DMS53 treated with DMSO at 0.1 percent for 48 hours (cell line): ENCODE results near the gene OGFOD3.
"Not testable (repeated sequence)": the region's sequence is repeated elsewhere in the genome, so short reads cannot be mapped to it uniquely, and the experiment has no call there.

Experiments
- DNase-seq: peaks from one replicate; lab custom pipeline; 2025; ENCODE audit not compliant: unreplicated experiment; lab: John Stamatoyannopoulos, UW

OGFOD3 gene

DNA sequence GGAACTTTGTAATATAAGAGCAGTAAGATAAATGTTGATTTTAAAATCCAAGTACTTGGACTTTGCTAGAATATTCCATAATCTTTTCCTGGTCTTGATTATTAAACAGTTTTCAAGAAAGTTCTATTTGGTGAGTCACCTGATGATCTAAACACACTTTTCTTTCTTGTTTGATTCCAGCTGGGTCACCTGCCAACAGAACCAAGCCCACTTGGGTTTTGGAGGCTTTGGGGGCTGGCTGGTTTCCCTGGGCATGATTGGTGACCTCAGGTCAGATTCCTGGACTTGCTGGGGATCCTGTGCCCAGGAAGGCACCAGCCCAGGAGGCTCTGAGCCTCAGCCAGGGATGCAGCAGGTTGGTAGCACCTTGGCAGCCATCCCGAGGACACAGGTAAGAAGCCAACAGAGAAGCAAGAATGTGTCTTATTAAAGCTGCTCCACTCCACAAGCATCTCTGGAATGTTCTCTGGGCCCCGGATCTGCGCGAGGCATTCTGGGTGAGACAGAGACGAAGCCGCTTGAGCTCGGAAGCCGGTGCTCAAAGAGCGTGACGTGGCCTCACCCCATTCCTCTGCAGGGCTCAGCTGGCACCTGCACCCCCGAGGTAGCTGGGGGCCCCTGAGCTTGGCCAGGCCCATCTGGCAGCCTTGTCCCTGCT lies 62.5 kb downstream of the OGFOD3 start:
- DNase-seq: no peak

DNA sequence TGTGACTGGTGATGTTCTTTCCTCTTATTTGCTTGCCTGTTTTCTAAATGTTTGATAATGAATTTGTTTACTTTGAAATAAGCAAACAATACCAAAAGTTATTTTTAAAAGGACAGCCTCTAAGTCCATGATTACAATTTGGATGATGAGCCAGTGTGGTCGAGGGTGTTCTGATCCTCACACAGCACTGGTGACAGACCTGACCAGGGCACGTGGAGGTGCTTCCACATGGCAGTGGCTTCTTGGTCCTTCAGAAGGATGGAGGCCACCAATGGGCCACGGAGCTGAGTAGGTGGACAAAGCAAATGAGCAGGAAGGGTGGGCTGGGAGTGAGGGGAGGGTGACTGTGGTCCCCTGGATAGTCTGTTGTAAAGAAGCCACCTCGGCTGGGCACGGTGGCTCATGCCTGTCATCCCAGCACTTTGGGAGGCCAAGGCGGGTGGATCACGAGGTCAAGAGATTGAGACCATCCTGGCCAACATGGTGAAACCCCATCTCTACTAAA lies 63.5 kb downstream of the OGFOD3 start:
- DNase-seq: no peak

DNA sequence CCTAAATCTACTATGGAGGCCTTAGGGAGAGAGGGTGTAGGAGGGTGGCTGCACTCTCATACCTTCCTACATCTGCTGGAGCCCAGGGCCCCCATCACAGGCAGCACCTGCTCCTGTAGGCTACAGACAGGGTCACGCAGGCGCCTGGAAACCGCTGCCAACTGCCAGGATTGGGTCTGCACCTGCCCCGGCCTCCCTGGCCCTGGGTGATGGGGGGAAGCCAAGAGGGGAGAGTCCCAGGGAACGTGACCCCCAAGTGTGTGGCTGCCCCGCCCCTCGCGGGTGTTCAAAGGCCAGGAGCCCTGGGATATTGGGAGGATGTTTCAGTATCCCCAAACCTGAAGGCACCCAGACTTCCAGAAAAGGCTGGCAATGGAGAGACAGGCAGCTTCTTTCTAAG lies 64.9 kb downstream of the OGFOD3 start:
- DNase-seq: no peak

DNA sequence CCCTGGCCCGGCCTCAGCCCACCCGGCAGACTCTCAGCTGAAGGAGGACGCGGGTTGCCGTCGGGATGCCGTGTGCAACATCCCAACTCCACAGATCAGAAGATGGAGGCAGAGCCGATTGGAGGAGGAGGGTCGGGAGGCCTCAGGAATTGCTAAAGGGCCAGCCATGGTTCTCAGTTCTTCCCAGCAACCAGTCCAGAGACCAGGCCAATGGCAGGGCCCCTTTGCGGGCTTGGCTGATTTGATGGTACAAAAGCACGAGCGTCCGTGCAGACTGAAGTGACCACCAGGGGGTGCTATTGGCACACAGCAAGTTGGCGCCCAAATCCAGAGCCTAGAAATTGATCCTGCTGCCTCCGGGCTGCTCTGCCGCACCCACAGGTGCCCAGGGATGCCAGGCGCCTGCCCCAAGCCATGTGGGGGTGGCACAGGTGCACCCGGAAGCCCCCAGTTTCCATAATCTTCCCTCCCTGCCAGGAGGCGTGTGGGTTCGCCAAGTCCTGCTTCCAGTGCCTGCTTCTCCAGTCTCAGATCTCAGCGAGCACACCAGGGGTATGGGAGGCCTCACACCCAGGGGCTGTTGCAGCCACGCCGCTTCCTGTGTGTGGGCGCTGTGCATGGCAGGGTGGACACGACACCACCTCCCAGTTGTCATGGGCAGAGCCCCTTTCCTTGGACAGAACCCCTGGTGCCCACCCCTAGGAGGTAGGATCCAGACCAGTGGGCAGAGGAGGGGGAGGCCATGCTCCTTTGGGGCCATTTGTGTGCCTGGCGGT lies 66.5 kb downstream of the OGFOD3 start:
- peak; percentile 77 for DNase-seq

DNA sequence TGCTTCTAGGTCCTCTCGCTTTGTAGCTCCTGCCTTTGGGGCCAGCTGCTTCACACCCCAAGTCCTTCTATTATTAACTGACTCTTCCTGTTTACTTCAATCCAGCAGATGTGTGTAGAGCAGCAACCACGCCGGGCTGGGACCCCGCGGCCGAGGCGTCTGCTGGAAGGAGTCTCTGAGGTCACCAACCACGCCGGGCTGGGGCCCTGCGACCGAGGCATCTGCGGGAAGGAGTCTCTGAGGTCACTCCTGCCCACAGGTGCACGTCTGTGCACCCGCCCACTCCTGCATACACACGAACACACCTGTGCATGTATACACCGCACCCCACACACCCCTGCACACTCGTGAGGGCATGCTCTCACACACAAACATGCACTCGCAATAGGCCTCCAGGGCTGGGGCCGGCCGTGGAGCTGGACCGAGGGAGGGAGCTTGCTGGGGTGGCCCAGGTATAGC lies 67.1 kb downstream of the OGFOD3 start:
- no peak for DNase-seq

DNA sequence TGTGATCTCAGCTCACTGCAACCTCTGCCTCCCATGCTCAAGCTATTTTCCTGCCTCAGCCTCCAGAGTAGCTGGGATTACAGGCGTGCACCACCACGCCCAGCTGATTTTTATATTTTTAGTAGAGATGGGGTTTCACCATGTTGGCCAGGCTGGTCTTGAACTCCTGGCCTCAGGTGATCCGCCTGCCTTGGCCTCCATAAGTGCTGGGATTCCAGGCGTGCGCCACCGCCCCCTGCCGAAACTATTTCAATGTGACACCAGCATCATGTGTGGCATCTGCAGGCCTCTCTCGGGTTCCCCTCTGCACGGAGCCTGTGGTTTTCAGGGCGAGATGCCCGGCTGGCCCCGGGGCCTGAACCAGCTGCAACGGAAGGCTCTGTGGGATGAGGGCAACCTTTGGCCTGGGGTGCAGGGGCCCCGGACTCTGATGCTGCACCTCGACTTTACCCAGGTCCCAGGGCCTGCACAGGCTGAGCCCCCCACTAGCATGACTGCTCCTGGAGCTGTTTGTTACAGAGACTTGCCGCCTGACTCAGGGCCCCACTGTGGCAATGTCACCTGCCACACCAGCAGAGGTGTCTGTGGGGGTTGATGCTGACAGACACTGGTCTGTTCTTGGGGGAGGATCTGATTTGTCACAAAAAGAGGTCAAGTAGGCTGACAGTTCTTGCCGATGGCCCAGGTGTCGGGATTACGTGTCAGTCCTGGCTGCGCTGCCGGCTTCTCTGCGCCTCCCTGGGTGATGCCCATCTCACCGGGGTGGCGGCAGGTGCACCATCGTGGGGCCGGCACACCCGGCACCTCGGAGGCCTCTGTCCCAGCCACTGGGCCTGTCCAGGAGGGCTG lies 68.0 kb downstream of the OGFOD3 start:
- no peak for DNase-seq

DNA sequence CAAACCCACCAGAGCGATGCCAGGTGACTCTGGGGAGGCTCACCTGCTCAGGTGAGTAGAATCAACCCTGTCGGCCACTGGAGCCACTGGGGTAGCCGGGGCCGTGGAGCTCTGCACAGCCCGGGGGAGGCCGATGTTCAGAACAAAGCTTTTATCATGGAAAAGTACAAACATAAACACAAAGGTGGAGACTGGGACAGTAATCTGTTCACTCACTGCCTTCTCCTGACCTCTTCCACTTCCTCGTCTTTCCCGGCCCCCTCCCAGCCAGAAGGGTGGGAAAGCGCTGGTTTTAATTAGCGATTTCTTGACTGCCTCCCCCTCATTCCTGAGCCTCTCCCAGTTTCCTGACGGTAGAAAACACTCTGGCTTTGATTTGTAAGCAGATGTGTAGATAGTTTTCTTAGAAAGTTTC lies 69.1 kb downstream of the OGFOD3 start:
- DNase-seq: no peak

DNA sequence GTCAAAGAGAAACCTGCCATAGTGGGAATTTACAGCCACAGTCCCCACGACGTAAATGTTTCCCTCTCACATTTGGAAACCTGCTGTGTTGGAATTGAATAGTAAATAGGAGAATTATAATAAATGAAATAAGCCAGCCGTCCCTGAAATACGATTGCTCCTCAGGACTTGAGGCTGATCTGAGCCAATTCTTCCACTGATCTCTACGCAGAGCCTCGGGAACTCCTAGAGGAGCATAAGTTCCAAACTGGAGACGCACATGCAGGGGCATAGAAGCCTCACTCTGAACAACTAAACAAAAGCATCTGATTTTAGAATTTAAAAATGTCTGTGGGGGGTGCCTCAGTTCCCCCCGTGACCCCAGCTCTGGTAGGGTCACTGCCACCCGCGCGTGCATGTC lies 69.5 kb downstream of the OGFOD3 start:
- DNase-seq: no peak

DNA sequence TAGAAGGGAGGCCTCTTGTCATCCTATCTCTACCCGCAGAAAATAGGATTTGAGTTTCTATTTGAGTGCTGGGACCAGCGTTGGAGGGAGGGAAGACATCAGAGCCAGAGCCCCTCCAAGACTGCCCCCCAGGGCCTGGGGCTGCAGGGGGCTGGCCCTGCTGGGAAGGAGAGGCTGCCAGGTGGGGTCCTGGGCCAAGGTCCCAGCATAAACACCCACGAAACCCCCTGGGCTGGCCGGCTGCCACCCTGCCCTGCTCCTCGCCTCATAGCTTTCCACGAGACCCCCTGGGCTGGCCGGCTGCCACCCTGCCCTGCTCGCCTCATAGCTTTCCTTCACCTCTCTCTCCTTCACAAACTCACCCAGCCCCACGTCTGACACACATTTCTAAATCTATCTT lies 70.0 kb downstream of the OGFOD3 start:
- no peak for DNase-seq

DNA sequence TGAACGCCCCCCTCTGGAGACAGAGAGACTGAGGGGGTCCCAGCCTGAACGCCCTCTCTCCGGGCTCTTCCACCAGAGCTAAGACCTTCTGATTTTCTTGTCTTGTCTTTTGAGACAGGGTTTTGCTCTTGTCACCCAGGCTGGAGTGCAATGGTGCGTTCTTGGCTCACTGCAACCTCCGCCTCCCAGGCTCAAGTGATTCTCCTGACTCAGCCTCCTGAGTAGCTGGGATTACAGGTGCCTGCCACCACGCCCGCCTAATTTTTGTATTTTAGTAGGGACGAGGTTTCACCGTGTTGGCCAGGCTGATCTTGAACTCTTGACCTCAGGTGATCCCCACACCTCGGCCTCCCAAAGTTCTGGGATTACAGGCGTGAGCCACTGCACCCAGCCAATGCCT lies 70.4 kb downstream of the OGFOD3 start:
- not testable (repeated sequence) for DNase-seq

DNA sequence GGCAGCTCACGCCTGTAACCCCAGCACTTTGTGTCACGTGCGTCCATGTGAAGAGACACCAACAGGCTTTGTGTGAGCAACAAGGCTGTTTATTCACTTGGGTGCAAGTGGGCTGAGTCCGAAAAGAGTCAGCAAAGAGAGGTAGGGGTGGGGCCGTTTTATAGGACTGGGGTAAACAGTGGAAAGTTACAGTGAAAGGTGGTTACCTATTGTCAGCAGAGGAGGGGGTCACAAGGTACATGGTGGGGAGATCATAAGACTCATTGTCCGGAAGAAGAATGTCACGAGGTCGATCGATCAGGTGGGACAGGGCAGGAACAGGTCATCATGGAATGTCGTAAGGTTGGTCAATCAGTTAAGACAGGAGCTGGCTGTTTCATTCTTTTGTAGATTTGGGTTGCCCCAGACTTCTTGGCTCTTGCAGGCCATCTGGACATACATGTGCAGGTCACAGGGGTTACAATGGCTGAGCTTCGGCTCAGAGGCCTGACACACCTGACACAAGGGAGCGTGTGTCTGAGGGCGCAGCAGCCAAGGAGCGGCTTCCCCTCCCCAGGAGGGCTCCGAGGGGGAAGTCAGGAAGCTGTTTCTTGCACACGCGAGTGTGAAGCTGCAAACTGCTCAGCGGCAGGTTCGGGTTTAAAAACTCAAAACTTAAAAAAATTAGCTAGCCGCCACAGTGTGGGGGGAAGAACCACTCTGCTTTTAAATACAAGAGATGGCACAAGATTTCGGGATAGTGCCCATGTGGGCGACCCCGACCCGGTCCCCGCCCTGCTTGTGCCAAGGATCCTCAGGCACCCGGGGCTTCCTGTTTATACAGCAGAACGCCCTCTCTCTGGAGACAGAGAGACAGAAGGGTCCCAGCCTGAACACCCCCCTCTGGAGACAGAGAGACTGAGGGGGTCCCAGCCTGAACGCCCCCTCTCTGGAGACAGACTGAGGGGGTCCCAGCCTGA lies 71.8 kb downstream of the OGFOD3 start:
- no peak for DNase-seq

DNA sequence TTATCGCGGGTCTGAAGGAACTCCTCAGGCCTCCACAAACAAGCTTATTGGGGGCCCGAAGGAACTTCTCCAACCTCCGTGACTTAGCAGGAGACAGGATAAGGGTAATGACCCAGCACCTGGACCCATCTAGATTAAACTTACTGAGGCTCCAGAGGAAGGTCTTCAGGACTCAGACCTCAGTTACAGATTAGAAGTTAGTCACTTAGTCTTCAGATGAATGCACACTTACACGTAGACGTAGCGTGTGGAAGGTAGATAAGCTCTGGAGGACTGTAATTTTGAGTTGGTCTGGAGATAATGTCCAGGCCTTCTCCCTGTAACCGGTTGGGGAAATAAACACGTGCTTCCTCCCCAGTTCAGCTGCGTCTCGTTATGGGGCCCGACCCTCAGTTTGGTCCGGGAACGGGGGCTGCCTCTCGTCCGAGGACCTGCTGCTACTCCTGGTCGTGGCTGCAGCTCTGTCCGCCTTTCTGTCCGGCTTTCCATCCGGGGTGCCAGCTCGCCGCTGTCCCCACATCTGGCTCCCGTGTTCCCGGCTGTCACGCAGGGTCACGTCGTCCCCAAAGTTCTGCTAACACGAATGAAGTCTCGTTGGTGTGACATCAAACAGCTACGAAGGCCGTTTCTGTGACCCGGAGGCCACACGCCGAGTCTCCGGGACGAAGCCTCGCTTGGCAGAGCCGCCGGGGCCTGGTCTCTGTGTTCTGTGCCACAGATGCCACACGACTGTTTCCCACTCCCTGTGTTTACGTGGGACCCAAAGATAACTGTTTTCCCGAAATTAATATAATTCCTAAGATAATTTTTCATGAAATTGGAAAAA lies 73.0 kb downstream of the OGFOD3 start:
- no peak for DNase-seq

DNA sequence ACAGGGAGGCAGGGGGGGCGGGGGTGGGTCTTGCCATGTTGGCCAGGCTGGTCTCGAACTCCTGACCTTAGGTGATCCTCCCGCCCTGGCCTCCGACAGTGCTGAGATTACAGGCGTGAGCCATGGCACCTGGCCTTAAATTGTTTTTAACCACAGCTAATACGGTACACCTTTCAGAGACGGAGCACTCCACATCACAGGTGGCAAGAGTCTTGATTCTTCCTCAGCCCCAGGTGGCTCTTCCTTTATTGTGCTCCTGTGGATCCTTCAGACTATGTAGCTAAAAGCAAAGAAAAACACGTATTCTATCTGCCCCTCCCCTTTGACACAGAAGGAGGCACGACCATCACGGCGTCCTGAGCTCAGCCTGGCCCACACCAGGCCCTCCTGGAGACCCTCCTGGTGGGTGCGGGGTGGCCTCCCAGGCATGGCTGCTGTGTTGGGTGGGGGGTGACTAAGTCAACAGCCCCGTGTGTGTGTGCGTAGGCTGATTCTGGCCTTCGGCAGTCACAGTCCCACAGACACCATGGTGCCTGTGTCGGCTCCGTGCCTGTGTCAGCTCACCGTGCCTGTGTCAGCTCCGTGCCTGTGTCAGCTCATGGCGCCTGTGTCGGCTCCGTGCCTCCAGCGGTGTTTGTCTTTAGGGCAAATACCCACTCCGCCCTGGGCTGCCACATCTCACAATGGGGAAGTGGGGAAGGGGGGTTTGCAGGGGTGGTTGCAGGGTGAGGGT lies 74.0 kb downstream of the OGFOD3 start:
- no peak for DNase-seq

DNA sequence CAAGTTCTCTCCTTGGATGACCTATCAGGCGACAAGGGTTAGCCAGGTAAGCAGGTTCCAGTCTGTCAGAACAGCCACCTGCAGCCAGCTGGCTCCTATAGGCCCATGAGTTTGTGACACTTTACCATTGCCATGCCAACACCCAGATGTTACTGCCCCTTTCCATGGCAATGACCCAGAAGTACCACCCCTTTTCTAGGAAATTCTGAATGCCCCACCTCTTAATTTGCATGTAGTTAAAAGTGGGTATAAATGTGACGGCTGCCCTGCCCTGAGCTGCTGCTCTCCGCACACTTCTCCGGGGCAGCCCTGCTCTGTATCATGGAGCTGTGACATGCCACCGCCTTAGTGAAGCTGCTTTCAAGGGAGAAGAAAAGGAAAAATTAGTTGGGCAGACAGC lies 74.8 kb downstream of the OGFOD3 start:
- no peak for DNase-seq

DNA sequence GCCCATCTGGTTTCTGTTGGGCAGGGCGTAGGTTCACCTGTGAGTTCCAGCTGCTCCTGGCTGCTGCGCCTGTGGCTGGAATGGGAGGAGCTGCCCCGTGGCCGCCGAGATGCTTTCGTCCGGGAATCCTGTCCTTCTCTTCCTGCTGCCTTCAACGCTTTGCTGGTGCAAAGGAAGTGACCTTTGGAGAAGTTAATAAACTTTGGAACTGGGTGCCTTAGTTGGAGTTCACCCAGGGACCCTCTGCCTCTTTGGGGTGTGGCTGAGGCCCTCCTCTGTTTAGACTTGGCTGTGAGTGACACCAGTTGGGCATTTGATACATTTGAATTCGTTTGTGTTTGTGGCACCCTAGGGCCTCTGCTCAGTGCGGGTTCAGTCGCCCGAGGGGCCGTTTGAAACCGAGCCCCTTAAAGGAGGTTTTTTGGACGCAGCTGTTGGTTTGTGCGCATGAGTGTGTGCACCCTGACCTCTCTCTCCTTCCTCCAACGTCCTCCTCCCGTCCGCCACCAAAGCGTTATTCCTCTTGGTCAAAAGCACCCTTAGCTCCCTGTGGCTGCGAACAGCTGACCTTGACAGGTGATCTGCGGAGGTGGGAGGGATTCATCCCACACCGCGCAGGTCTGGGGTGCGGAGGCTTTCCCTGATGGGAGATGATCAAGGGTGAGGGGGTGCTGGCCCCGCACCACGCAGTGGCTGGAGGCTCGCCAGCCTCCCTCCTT lies 75.9 kb downstream of the OGFOD3 start:
- no peak for DNase-seq

DNA sequence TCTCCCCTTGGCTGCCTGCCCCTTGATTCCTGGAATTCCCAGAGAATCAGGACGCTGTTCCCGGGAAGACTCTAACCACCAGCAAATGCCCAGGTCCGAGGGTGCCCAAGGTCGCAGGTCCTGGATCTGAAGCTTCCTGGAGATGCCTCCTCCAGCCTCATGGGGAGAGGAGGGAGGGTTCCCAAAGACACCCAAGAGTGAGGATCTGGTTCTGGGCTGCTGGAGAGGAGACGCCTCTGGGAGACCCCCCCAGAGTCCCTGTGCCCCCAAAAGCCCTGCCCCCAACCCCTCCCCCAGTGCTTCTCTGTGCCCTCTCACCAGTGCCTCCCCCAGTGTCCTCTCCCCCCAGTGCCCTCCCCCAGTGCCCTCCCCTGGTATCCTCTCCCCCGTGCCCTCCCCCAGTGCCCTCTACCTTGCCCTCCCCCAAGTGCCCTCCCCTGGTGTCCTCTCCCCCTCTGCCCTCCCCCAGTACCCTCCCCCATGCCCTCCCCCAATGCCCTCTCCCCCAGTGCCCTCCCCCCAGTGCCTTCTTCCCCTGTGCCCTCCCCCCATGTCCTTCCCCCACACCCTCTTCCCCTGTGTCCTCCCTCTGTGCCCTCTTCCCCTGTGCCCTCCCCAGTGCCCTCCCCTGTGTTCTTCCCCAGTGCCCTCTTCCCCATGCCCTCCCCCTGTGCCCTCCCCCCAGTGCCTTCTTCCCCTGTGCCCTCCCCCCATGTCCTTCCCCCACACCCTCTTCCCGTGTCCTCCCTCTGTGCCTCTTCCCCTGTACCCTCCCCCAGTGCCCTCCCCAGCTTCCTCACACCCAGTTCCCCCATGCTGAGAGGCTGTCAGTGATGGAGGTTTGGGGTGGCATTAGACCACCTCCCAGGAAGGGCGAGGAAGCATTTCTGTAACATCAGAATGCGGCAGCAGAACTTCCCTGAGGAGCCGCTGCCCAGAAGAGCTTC lies 78.5 kb downstream of the OGFOD3 start:
- DNase-seq: no peak
